ENCODE measurements around the gene ERICH6B.

The ERICH6B gene

DNA sequence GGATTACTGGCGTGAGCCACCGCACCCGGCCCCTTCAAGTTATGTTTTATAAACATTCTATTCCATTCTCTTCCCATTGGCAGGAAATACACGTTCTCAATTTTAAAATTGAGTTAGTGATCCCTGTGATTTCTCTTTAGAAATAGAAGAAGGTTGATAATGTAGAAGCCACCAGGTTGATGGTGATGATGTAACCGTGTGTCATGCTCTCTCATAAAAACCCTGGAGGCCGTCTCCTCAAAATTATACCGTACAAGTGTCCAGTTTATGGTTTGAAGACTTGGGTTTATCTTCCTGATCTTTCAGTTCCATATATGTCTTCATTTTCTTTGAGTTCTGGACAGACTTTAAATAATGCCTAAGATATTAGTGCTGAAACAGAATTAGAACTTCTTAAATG, 118.6 kb downstream of the ERICH6B start:
- DNase-seq (ENCODE audit: low spot score) = no peak

DNA sequence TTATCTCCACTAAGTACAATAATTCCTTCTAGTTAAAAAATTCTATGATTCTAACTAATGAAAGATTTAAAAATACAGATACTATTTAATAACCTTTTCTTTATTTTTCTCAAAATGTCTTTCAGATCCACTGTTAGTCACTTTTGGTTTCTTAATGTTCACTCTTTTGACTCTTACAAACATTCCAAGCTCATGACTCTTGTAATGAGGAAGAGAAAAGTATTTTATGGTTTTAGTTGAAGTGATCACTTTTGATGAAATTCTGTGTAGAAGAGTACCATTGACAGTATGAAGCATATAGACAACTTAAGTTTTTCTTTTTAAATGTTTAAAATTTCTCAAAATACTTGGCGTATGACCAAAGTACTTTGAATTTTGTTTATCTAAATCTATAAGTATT, 123.0 kb downstream of the ERICH6B start:
- DNase-seq (ENCODE audit: low spot score) = no peak
